Measurements from ENCODE around the gene FBH1. TPM values are rescaled to one million over a fixed set of nuclear protein-coding genes. Genes with fewer than 3 reads are reported as not detected.

Gene FBH1
- total RNA-seq, 6 experiments from 2014 or later, result 60.1 to 69.8 (median 64.2) TPM

DNA sequence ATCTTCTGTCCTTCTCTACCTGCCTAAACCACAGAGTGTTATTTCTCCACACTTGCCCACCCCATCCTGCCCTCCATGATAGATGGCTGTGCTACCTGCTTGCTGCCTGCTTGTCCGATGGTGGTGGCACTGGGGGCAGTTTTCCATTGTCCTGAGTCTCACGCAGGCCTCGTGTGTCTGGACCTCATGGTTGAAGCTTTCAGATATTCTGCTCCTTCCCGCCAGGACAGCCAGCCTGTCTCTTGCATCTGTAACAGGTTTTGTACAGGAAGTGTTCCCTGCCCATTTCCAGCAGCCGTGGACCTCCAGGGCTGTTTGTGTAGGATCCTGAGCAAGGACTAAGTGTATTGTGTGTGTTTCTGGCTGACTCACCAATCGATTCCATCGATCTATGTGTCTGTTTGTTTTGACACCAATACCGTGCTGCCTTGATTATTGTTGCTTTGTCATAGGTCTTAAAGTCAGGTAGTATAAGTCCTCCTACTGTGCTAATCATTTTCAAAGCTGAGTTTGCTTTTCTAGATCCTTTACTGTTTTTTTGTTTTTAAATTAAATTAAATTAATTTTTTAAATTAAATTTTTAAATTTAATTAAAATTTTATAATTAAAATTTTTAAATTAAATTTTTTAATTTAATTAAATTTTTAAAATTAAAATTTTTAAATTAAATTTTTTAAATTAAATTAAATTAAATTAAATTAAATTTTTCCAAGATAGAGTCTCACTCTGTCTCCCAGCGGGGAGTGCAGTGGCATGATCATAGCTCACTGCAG lies 78.8 kb downstream of the FBH1 start:
- Mint-ChIP-seq H3K27ac (no peak overlapping the region), H3K4me3 (no peak overlapping the region), H3K4me1 (ENCODE audit: low read depth) (0 out of 2 replicates have a peak, but pooled peaks cover 7% of the 10 kb centered on the region), H3K36me3 (ENCODE audit: low read depth) (no peaks in the 10 kb centered on the region), H3K27me3 (ENCODE audit: insufficient read depth) (peaks cover 3% of the 10 kb centered on the region; the same call in 1 of the 2 replicates), H3K9me3 (no peaks in the 10 kb centered on the region)
- TF ChIP-seq CTCF (IDR thresholded peaks at IDR 0.05), result no peak
- no peak for DNase-seq

GRCh38 chr10:5970066-5970465 lies 80.0 kb downstream of the FBH1 start:
- Mint-ChIP-seq H3K9me3 (no peaks in the 10 kb centered on the region), H3K27ac (no peak overlapping the region), H3K36me3 (ENCODE audit: low read depth) (no peaks in the 10 kb centered on the region), H3K27me3 (ENCODE audit: insufficient read depth) (peaks cover 3% of the 10 kb centered on the region; the same call in 1 of the 2 replicates), H3K4me3 (no peak overlapping the region), H3K4me1 (ENCODE audit: low read depth) (0 out of 2 replicates have a peak, but pooled peaks cover 7% of the 10 kb centered on the region)
- no peak for DNase-seq
- no peak for TF ChIP-seq CTCF (IDR thresholded peaks at IDR 0.05)

GRCh38 chr10:5970527-5970926 lies 80.5 kb downstream of the FBH1 start:
- Mint-ChIP-seq H3K4me1 (ENCODE audit: low read depth) (0 out of 2 replicates have a peak, but pooled peaks cover 7% of the 10 kb centered on the region), H3K27ac (no peak overlapping the region), H3K36me3 (ENCODE audit: low read depth) (no peaks in the 10 kb centered on the region), H3K9me3 (no peaks in the 10 kb centered on the region), H3K27me3 (ENCODE audit: insufficient read depth) (peaks cover 5% of the 10 kb centered on the region; the same call in 1 of the 2 replicates), H3K4me3 (no peak overlapping the region)
- no peak for DNase-seq
- TF ChIP-seq CTCF (IDR thresholded peaks at IDR 0.05), result no peak

DNA sequence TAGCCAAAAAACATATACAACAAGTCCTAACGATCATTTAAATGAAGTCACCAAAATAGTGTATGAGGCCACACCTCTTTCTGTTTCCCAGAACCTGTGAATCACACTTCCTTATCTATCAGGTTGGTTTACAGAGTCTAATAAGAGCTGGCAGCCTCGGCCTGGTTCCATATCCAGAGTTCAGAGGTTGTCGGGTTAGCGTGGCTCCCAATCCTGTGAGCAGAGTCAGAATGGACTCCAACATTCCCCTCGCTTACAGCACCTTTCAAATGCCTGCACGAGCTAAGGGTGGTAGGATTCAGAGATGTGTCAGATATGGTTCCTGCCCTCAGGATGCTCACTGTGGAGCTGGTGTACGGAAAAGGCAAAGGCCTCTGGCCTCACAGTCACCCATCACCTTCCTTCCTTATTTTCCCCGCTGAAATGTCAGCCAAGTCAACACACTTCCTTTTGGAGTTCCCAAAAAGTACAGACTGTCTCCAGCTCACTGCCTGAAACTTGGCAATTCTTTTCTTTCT lies 81.3 kb downstream of the FBH1 start:
- H3K9me3 Mint-ChIP-seq, result no peaks in the 10 kb centered on the region
- no peak overlapping the region for H3K4me3 Mint-ChIP-seq
- H3K36me3 Mint-ChIP-seq (ENCODE audit: low read depth), result no peaks in the 10 kb centered on the region
- H3K27ac Mint-ChIP-seq, result no peak overlapping the region
- H3K4me1 Mint-ChIP-seq (ENCODE audit: low read depth), result peaks cover 12% of the 10 kb centered on the region
- no peak for TF ChIP-seq CTCF (IDR thresholded peaks at IDR 0.05)
- H3K27me3 Mint-ChIP-seq (ENCODE audit: insufficient read depth), result peaks cover 2% of the 10 kb centered on the region; the same call in 1 of the 2 replicates
- no peak for DNase-seq

DNA sequence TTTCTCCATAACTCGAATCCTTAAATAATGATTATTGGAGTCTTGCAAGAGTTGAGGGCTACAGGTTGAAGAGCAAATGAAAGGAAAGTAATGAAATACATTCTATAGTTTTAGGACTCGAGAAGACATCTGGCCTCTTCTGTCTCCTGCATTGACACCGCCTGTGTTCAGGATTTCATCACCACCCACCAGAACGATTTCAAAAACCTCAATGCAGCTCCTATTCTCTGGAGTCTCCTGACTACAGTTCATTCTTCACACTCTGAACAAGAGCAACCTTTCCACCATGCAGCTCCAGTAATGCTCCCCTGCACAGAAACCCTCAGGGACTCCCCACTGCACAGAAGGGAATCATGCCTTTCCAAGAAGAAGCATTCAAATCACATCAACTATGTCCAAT lies 81.8 kb downstream of the FBH1 start:
- Mint-ChIP-seq H3K27me3 (ENCODE audit: insufficient read depth) (peaks cover 4% of the 10 kb centered on the region; the same call in 1 of the 2 replicates), H3K4me1 (ENCODE audit: low read depth) (peaks cover 17% of the 10 kb centered on the region), H3K36me3 (ENCODE audit: low read depth) (no peaks in the 10 kb centered on the region), H3K9me3 (no peaks in the 10 kb centered on the region), H3K27ac (no peak overlapping the region), H3K4me3 (no peak overlapping the region)
- no peak for DNase-seq
- TF ChIP-seq CTCF (IDR thresholded peaks at IDR 0.05), result no peak

Data from HFFc6 (cell line).